Heart left ventricle (tissue), 16 donors: ENCODE data around the gene MORC1. TPM values are rescaled to one million over a fixed set of nuclear protein-coding genes. Genes with fewer than 3 reads are reported as not detected.

Experiments used
- ATAC-seq, 4 donors: fragments of 200-7000 bp; cut with Tn5 transposase; one replicate each; pipeline ENCODE4 v1.9.1; 2020 to 2022; ENCODE audit warnings: moderate library complexity in 4 of 4, mild to moderate bottlenecking in 3 of 4, moderate number of reproducible peaks in 1 of 4
- DNase-seq, 5 donors: peaks; one replicate each; pipeline ENCODE4 v3.0.0-alpha.2; 2020
- H3K27ac ChIP-seq, 12 donors: fragments of 200-600 bp; sonication (generic) in 4 of 12; one replicate each; pipeline versions ENCODE4 v1.5.0 to v1.8.0; 2016 to 2022; ENCODE audit warnings: mild to moderate bottlenecking in 2 of 12
- H3K27me3 ChIP-seq, 9 donors: fragments of 200-600 bp; sonication (generic) in 2 of 9; one replicate each; pipeline versions ENCODE4 v1.5.1 to v1.8.0; 2016 to 2022; ENCODE audit warnings: mild to moderate bottlenecking in 3 of 9
- H3K36me3 ChIP-seq, 9 donors: fragments of 200-600 bp; sonication (generic) in 2 of 9; one replicate each; pipeline versions ENCODE4 v1.5.0 to v1.8.0; 2018 to 2022; ENCODE audit warnings: mild to moderate bottlenecking in 2 of 9
- H3K4me1 ChIP-seq, 12 donors: fragments of 200-600 bp; sonication (generic) in 4 of 12; one replicate each; pipeline versions ENCODE4 v1.5.0 to v1.8.0; 2016 to 2022; ENCODE audit warnings: mild to moderate bottlenecking in 3 of 12
- H3K4me3 ChIP-seq, 12 donors: fragments of 200-600 bp; sonication (generic) in 4 of 12; one replicate each; pipeline versions ENCODE4 v1.5.0 to v1.8.0; 2017 to 2022; ENCODE audit warnings: mild to moderate bottlenecking in 9 of 12, moderate library complexity in 4 of 12
- H3K9me3 ChIP-seq, 12 donors: fragments of 200-600 bp; sonication (generic) in 4 of 12; one replicate each; pipeline versions ENCODE4 v1.5.0 to v1.8.0; 2016 to 2022; ENCODE audit warnings: mild to moderate bottlenecking in 1 of 12
- POLR2A ChIP-seq, 2 donors: fragments of 450-650 bp; IDR thresholded peaks; one replicate each; pipeline ENCODE4 v1.6.1; 2017; ENCODE audit warnings: antibody characterized with exemption in 2 of 2, mild to moderate bottlenecking in 2 of 2, moderate library complexity in 2 of 2
- WGBS, 4 donors: extraction: QIAGEN DNeasy Blood & Tissue Kit in 2 of 4; methylation state at CpG; one replicate each; pipeline versions ENCODE4 v1.1.5 to v1.1.7; 2013 to 2018; 5-methylcytosine and 5-hydroxymethylcytosine counted together
- intact Hi-C, 10 donors: fragments of 100-400 bp; cut with DNase I; formaldehyde crosslinking; loops; one replicate each; pipeline versions ENCODE4 v1.11.1 to v1.14.2; 2022
- polyA plus RNA-seq, 2 donors: library from polyadenylated mRNA; stranded (reverse); fragments of 200-250 nt; gene quantifications; one replicate each; pipeline ENCODE4 v1.2.3, GENCODE V29; 2013
- total RNA-seq, 9 donors: library from RNA; depleted of rRNA in 2 of 9; stranded (reverse); fragments of >200 nt in 2 of 9; fragmentation: NEBNext Ultra II Directional in 3 of 9; extraction: Animal tissue kit (Norgen Biotek cat#: 25700) in 3 of 9; gene quantifications; one replicate each; pipeline versions ENCODE4 v1.1.0 to v1.2.4, GENCODE V29; 2016 to 2023
- TF ChIP-seq, protein P1 (sequence below), 12 donors: fragments of 200-600 bp; sonication (generic) in 4 of 12; IDR thresholded peaks; one replicate each; pipeline versions ENCODE4 v1.5.0 to v1.8.0; 2018 to 2022; ENCODE audit warnings: antibody characterized with exemption in 12 of 12, mild to moderate bottlenecking in 5 of 12
- donor health status: ischemic (EF 13 %, LVEDD 7.1; RV severe dilation, severe dysfunction).
- donor health status: healthy with polysubstance abuse.
- donor health status: DM: no; HTN: yes; CAD: no.
- donor health status: DM: no; HTN: no; CAD: no.
- donor health status: ischemic (EF 25% LVEDD 6.9; RV normal size, moderate dysfunction).
- donor health status: ischemic (EF 25% LVEDD 5.7; RV mildly dilated, moderate dysfunction).
- donor health status: healthy.
- donor health status: DM: yes; HTN: yes; CAD: no.
- donor health status: ischemic (EF 35%, LVEDD 5.7; RV mildly dilated, moderate dysfunction).
- donor health status: nonischemic (EF 11% LVEDD 7.7; RV severe dilation, severe dysfunction).
- donor health status: DM: yes; HTN: yes; CAD: no.
- donor health status: PGD.
- donor health status: ischemic (EF 29% LVEDD 5.4; RV normal size, mild dysfunction).
- donor health status: nonischemic (EF 23%, LVEDD 6.1; RV moderate dilation, normal function).

The MORC1 gene
- total and polyA plus RNA-seq, 11 donors: not detected

DNA sequence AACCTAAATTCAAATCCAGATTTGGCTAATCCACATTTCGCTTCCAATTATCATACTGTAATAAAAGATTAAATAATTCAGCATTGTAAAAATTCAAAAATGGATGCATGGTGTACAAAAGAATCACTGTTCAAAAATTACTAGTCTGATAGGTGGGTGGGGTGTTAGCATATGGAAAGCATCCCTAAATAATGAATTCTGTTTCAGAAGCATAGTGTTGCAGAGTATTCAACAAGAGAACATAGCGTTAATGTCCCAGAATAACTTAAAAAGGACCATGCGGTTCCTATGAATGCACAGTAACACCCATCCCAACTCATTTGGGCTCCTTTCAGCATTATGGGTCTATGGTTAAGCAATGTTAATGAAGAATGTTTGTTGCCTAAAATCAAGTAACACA, 51.1 kb downstream of the MORC1 start:
- H3K4me1 ChIP-seq: peaks cover 0 to 11% (median 4%) of the 10 kb centered on the region in 12 donors
- intact Hi-C loops: no loop called here
- no peaks in the 10 kb centered on the region for H3K9me3 ChIP-seq
- H3K4me3 ChIP-seq: no peak overlapping the region
- ATAC-seq (no peak), DNase-seq (no peak)
- no peaks in the 10 kb centered on the region for H3K36me3 ChIP-seq
- H3K27me3 ChIP-seq: no peaks in the 10 kb centered on the region
- WGBS, 4 donors: 82 to 87% (median 84%) methylated on average over 3 of the region's 3 CpGs
- TF ChIP-seq, protein P1, sequence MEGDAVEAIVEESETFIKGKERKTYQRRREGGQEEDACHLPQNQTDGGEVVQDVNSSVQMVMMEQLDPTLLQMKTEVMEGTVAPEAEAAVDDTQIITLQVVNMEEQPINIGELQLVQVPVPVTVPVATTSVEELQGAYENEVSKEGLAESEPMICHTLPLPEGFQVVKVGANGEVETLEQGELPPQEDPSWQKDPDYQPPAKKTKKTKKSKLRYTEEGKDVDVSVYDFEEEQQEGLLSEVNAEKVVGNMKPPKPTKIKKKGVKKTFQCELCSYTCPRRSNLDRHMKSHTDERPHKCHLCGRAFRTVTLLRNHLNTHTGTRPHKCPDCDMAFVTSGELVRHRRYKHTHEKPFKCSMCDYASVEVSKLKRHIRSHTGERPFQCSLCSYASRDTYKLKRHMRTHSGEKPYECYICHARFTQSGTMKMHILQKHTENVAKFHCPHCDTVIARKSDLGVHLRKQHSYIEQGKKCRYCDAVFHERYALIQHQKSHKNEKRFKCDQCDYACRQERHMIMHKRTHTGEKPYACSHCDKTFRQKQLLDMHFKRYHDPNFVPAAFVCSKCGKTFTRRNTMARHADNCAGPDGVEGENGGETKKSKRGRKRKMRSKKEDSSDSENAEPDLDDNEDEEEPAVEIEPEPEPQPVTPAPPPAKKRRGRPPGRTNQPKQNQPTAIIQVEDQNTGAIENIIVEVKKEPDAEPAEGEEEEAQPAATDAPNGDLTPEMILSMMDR (IDR thresholded peaks at IDR 0.05): no peak
- no peak for TF ChIP-seq POLR2A (IDR thresholded peaks at IDR 0.05)
- no peak overlapping the region for H3K27ac ChIP-seq

DNA sequence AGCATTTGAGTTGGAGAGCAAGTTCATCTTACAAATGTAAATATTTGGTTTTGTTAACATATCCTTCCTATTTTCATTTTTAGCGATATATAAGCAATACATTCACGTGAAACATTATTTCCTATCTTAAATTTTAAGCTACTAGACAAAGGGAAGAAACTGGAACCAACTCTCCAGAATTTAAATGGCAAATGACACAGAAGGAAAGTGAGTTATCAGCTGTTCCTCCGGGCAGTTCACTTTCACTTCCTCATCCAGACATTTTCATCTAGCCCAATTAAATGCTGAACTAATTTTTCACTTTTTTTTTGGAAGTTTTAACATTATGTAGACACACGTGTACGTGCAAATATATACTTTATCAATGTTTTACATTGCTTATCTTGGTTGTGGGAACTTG, 58.7 kb downstream of the MORC1 start:
- Histone ChIP-seq H3K27ac (no peak overlapping the region), H3K9me3 (no peaks in the 10 kb centered on the region), H3K27me3 (no peaks in the 10 kb centered on the region), H3K4me1 (peaks cover 0 to 9% (median 0%) of the 10 kb centered on the region in 12 donors), H3K36me3 (no peaks in the 10 kb centered on the region), H3K4me3 (no peak overlapping the region)
- TF ChIP-seq, protein P1 (IDR thresholded peaks at IDR 0.05): no peak
- TF ChIP-seq POLR2A (IDR thresholded peaks at IDR 0.05): no peak
- DNase-seq (no peak), ATAC-seq (no peak)
- intact Hi-C loops: no loop called here
- 23 to 39% (median 30%) methylated on average over 5 of the region's 5 CpGs for WGBS, 4 donors

DNA sequence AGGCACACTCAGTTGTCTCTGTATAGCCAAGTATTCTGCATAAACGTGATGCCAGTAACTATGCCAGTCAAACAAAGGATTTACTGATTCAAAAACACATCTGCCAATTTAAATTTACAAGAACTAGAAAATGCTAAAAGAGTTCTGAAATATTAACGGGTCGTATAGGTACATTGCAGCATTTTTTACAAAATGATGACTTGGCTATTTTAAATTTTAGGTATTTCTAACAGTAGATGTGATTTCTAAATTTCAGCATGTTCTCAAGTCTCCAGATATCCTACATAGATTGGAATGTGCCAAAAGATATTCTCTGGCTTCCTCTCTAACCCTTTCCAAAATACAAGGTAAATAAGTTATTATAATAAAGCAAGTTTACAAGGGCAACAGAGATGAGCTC, 60.3 kb downstream of the MORC1 start:
- H3K36me3 ChIP-seq: no peaks in the 10 kb centered on the region
- no peak overlapping the region for H3K27ac ChIP-seq
- H3K4me3 ChIP-seq: no peak overlapping the region
- TF ChIP-seq POLR2A (IDR thresholded peaks at IDR 0.05): no peak
- TF ChIP-seq, protein P1 (IDR thresholded peaks at IDR 0.05): no peak
- intact Hi-C loops: no loop called here
- H3K4me1 ChIP-seq: peaks cover 0 to 9% (median 0%) of the 10 kb centered on the region in 12 donors
- H3K9me3 ChIP-seq: peaks cover 0 to 6% (median 0%) of the 10 kb centered on the region in 12 donors
- DNase-seq (no peak), ATAC-seq (no peak)
- 78 to 87% (median 85%) methylated on average over 3 of the region's 3 CpGs for WGBS, 4 donors
- H3K27me3 ChIP-seq: no peaks in the 10 kb centered on the region

DNA sequence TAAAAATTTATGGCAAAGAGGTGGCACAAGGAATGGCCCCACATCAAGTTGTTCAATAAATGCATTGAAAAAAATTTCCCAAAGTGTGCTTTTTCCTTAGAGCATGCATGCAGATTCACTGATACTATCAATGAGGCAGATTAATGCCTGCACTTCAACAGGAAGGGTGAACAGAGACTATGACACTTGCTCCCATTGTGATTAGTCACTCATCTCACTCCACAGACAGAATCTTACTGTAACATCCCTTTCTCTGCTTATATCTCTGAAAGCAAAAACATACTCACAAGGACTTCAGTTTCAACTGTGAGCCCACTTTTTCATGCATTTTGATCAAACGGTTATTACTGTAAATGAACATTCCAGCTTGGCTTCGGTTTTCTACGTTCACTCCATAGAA, 60.9 kb downstream of the MORC1 start:
- TF ChIP-seq, protein P1 (IDR thresholded peaks at IDR 0.05): no peak
- TF ChIP-seq POLR2A (IDR thresholded peaks at IDR 0.05): no peak
- Histone ChIP-seq H3K4me1 (peaks cover 0 to 9% (median 0%) of the 10 kb centered on the region in 12 donors), H3K9me3 (peaks cover 0 to 6% (median 0%) of the 10 kb centered on the region in 12 donors), H3K27me3 (no peaks in the 10 kb centered on the region), H3K27ac (no peak overlapping the region), H3K4me3 (no peak overlapping the region), H3K36me3 (no peaks in the 10 kb centered on the region)
- WGBS, 4 donors: 90 to 94% (median 92%) methylated on average over 3 of the region's 3 CpGs
- intact Hi-C loops: no loop called here
- ATAC-seq (no peak), DNase-seq (no peak)
